Skeletal muscle tissue (tissue), 4 donors: Measurements from ENCODE around the gene MAGI2. TPM values are rescaled to one million over a fixed set of nuclear protein-coding genes. Genes with fewer than 3 reads are reported as not detected.
"Not testable (repeated sequence)": the region's sequence is repeated elsewhere in the genome, so short reads cannot be mapped to it uniquely, and the experiment has no call there.

Experiments
- H3K27ac ChIP-seq: one replicate; pipeline ENCODE4 v1.7.0; 2013; ENCODE audit warnings: mild to moderate bottlenecking, low read depth, low read length, inconsistent platforms
- H3K27me3 ChIP-seq, 3 donors: one replicate each; pipeline ENCODE4 v1.7.0; 2013; ENCODE audit warnings: low read length in 3 of 3; ENCODE audit not compliant: control insufficient read depth in 3 of 3, insufficient read depth in 3 of 3
- H3K36me3 ChIP-seq, 3 donors: one replicate each; pipeline ENCODE4 v1.7.0; 2013; ENCODE audit warnings: low read length in 3 of 3; ENCODE audit not compliant: control insufficient read depth in 3 of 3, insufficient read depth in 3 of 3
- H3K4me1 ChIP-seq, 3 donors: one replicate each; pipeline ENCODE4 v1.7.0; 2013; ENCODE audit warnings: low read length in 3 of 3, mild to moderate bottlenecking in 3 of 3; ENCODE audit not compliant: control insufficient read depth in 3 of 3, insufficient read depth in 3 of 3
- H3K4me3 ChIP-seq, 3 donors: one replicate each; pipeline ENCODE4 v1.7.0; 2013; ENCODE audit warnings: low read length in 3 of 3
- H3K9ac ChIP-seq, 3 donors: one replicate each; pipeline ENCODE4 v1.7.0; 2013; ENCODE audit warnings: low read length in 3 of 3, mild to moderate bottlenecking in 3 of 3, moderate library complexity in 2 of 3, low read depth in 1 of 3
- H3K9me3 ChIP-seq, 3 donors: one replicate each; pipeline ENCODE4 v1.7.0; 2013; ENCODE audit warnings: low read length in 3 of 3; ENCODE audit not compliant: control insufficient read depth in 3 of 3
- total RNA-seq: library from RNA; depleted of rRNA; stranded (reverse); fragments of >200 nt; gene quantifications from one replicate; pipeline ENCODE4 v1.2.3, GENCODE V29; 2014
- donor health status: Osteomylitis.

The MAGI2 gene
- total RNA-seq, 1 donor from 2014 or later = 4.2 TPM

DNA sequence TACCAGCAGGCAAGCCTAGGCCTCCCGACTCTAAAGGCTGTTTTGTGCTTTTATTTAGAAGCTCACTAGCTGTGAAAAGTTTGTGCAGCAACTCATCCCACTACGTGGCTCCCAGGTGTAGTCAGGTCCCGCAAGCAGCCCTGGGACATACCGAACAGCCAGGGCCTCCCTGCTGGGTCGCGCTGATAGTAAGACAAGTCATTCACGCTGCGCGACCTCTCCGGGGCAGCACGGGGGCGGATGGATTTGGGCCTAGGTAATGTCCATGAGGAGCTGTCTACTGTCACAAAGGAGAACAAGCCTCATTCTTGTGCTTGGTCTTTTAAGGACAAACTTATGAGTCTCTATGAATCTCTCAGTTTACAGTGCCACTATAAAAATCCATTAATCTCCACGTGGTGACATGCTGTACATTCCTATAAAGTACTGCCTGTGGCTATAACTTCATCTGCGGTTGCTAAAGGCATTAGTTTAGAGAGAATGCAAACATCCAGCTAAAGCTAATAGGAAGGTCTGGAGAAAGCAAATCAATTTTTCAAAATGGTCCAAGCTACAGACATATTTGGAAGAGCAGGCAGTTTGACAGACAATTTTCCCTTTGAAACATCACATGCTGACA lies 1108.1 kb downstream of the MAGI2 start:
- H3K4me3 ChIP-seq = no peak overlapping the region
- H3K27me3 ChIP-seq = no peaks in the 10 kb centered on the region
- H3K27ac ChIP-seq = no peak overlapping the region
- H3K9ac ChIP-seq = no peak overlapping the region
- no peaks in the 10 kb centered on the region for H3K36me3 ChIP-seq
- H3K4me1 ChIP-seq = no peaks in the 10 kb centered on the region
- H3K9me3 ChIP-seq = no peaks in the 10 kb centered on the region

DNA sequence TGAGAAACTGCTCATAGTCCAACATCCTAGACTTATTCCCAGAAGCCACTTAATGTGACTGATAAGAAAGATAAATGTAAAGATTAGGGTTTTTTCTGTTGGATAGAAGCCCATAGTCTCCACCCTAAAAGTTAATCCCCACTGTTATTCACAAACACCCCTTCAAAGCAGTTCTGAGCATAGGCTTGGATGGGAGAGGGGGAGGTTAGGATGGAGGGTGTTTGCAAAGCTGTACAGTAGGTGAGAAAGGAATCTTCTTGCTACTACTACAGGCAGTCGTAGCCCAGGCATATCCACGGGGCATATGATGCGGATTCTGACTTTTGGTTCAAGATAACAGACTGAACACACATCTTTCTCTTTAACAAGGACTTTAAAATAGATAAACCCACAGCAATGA lies 1119.0 kb downstream of the MAGI2 start:
- no peak overlapping the region for H3K9ac ChIP-seq
- H3K36me3 ChIP-seq = no peaks in the 10 kb centered on the region
- no peak overlapping the region for H3K4me3 ChIP-seq
- H3K27me3 ChIP-seq = no peaks in the 10 kb centered on the region
- no peaks in the 10 kb centered on the region for H3K9me3 ChIP-seq
- H3K27ac ChIP-seq = no peak overlapping the region
- H3K4me1 ChIP-seq = no peaks in the 10 kb centered on the region

DNA sequence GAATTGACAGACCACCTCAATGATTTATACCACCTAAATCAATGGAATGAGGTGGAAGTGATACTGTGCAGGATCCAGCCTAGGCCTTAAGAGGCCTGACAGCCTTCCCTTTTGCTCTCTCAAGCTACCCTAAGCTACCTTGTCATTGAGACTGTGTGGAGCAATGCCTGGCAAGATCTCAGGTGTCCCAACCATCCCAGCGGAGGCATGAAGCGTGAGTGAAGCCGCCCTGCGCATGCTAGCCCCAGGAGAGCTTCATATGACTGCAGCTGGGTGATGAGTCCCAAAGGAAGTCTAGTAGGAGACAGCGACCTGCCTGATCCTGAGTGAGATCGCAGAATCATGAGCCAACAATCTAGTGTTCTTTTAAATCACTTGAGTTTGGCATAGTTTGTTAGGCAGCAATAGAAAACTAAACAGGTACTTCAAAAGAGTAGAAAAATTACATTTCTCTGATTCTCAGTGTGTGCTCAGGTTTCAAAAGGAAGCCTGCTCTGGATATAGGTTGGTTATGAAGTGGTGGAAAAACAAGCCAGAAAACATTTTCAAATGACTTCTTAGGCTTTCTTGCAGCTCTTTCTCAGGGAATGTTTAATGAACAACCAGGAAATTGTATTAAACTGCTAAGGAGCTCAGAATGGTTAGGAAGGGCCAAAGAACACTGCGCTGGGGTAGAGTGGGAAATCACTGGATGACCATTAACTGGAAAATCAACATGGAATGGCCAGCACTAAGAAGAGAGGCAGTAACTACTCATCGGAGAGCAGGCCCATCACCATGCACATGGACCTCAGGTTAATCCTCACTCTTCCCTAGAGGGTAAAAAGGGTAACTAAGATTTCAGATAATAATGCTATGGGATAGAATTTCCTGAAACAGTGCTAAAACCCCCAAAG lies 1119.7 kb downstream of the MAGI2 start:
- Histone ChIP-seq H3K27ac (no peak overlapping the region), H3K4me3 (no peak overlapping the region), H3K4me1 (no peaks in the 10 kb centered on the region), H3K9ac (no peak overlapping the region), H3K27me3 (no peaks in the 10 kb centered on the region), H3K36me3 (no peaks in the 10 kb centered on the region), H3K9me3 (no peaks in the 10 kb centered on the region)

DNA sequence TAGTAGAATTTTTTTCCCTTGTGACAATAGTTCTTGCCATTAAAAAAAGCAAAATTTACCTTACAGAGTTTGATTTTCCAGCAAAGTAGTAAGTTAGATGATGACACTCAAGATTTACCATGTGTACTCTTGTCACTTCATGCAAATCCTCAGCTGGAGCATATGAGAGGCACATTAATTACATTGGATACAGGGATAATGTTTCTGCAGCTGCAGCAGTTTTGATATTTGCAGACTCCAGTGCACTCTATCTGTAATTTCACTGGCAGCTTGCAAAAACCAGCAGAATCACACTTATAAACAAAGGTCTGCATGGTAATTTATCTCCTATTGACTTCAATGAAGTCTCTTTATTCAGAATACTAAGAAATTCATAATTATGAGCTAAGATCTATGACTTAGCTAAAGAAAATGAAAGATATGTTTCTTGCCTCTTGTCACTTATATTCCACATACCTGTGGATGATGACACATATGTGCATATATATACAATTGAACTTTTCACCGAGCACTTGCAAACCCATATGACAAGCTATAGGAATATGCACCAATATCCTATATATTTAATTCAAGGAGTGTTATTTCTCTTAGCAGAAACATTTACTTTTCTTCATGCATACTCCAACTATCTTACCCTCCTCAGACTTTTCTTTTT lies 1124.3 kb downstream of the MAGI2 start:
- H3K4me1 ChIP-seq = peaks cover 0 to 4% (median 0%) of the 10 kb centered on the region in 3 donors
- H3K9ac ChIP-seq = no peak overlapping the region

DNA sequence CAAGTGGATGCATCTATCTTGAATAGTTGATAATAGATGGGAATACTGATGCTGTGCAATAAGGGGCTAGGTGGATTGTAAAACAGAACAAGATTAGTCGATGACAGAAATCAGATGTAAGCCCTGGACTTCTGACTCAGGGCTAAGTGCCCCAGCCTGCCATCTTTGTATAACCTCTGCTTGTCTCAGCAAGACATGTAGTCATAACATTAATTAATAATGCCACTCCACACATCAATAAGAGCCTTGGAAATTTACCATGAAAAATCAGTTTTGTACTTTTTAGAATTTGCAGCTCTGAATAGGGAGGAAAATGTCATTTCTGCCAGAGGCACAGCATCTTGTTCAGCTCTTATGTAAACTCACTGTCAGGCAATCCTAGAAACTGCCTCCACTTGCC lies 1125.7 kb downstream of the MAGI2 start:
- Histone ChIP-seq H3K4me3 (no peak overlapping the region), H3K27me3 (no peaks in the 10 kb centered on the region), H3K36me3 (no peaks in the 10 kb centered on the region), H3K4me1 (peaks cover 0 to 4% (median 0%) of the 10 kb centered on the region in 3 donors), H3K9ac (no peak overlapping the region), H3K27ac (no peak overlapping the region), H3K9me3 (no peaks in the 10 kb centered on the region)

More for the DNA sequence above, 1124.3 kb downstream of the MAGI2 start:
- H3K9me3 ChIP-seq = no peaks in the 10 kb centered on the region
- H3K27me3 ChIP-seq = no peaks in the 10 kb centered on the region
- H3K27ac ChIP-seq = no peak overlapping the region
- H3K36me3 ChIP-seq = no peaks in the 10 kb centered on the region
- no peak overlapping the region for H3K4me3 ChIP-seq

DNA sequence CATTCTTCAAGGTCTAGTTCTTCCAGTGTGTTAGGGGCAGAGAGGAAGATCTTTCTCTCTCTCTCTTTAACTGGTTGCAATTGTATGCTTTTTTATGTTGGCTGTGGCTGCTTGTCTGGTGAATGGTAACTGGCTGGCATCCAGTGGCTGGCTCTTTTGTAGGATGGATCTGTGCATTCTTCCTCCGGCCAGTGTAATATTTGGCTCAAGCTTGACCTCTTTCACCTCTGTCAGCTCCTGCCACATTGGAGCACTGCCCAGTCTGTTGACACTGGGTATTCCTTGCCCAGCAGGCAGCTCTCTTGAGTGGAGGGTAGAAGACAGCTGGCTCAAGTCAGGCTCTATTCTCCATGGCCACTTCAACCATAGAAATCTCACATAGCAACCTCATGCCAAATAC lies 1126.6 kb downstream of the MAGI2 start:
- no peak overlapping the region for H3K27ac ChIP-seq
- no peaks in the 10 kb centered on the region for H3K36me3 ChIP-seq
- no peak overlapping the region for H3K9ac ChIP-seq
- peaks cover 0 to 4% (median 0%) of the 10 kb centered on the region in 3 donors for H3K4me1 ChIP-seq
- no peaks in the 10 kb centered on the region for H3K9me3 ChIP-seq
- H3K27me3 ChIP-seq = no peaks in the 10 kb centered on the region
- H3K4me3 ChIP-seq = no peak overlapping the region

DNA sequence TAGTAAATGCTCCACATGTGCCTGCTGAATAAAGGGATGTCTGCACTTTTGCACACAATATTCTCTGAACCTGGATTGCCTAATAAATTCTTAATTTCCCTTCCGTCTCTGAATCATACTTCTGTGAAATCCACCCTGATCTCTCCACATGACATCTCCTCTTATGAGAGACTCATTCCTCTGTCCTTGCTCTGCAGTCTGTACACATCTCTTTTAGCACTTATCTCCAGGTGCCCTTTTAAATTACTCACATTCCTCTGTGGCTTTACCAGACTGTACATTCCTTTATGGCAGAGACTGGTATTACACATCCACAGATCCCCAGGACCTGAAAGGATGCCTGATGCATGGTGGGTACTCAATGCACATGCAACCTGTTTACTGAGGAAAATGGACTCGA lies 1127.3 kb downstream of the MAGI2 start:
- H3K27me3 ChIP-seq = no peaks in the 10 kb centered on the region
- H3K27ac ChIP-seq = no peak overlapping the region

DNA sequence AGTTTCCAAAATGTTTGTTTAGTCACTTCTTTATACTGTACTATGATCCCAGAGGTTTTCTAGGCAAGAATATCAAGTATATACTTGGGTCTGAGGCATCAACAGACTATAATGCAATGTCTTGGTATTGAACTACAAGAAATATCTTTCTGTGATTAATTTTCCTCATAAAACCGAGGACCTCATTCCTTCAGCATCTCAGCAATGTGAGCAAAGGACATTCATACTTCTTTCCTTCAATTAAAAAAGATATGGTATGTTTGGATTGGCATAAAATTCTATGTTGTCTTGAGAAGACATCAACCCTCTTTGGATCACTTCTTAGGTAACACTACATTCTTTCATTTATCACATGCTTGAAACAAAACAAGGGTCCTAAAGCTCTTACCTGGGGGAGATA lies 1130.3 kb downstream of the MAGI2 start:
- H3K9ac ChIP-seq = no peak overlapping the region
- no peaks in the 10 kb centered on the region for H3K9me3 ChIP-seq
- no peaks in the 10 kb centered on the region for H3K36me3 ChIP-seq
- H3K27ac ChIP-seq = no peak overlapping the region
- no peaks in the 10 kb centered on the region for H3K27me3 ChIP-seq
- H3K4me3 ChIP-seq = no peak overlapping the region
- peaks cover 0 to 4% (median 0%) of the 10 kb centered on the region in 3 donors for H3K4me1 ChIP-seq

More for the DNA sequence above, 1127.3 kb downstream of the MAGI2 start:
- peaks cover 0 to 4% (median 0%) of the 10 kb centered on the region in 3 donors for H3K4me1 ChIP-seq
- H3K4me3 ChIP-seq = no peak overlapping the region
- no peak overlapping the region for H3K9ac ChIP-seq
- no peaks in the 10 kb centered on the region for H3K36me3 ChIP-seq
- H3K9me3 ChIP-seq = no peaks in the 10 kb centered on the region

DNA sequence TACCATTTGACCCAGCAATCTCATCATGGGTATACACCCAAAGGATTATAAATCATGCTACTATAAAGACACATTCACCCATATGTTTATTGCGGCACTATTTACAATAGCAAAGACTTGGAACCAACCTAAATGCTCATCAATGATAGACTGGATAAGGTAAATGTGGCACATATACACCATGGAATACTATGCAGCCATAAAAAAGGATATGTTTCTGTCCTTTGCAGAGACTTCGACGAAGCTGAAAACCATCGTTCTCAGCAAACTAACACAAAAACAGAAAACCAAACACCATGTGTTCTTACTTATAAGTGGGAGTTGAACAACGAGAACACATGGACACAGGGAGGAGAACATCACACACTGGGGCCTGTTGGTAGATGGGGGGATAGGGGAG lies 1131.2 kb downstream of the MAGI2 start:
- H3K27ac ChIP-seq, H3K36me3 ChIP-seq, H3K9me3 ChIP-seq, H3K9ac ChIP-seq, H3K27me3 ChIP-seq, H3K4me3 ChIP-seq, H3K4me1 ChIP-seq: not testable (repeated sequence)

DNA sequence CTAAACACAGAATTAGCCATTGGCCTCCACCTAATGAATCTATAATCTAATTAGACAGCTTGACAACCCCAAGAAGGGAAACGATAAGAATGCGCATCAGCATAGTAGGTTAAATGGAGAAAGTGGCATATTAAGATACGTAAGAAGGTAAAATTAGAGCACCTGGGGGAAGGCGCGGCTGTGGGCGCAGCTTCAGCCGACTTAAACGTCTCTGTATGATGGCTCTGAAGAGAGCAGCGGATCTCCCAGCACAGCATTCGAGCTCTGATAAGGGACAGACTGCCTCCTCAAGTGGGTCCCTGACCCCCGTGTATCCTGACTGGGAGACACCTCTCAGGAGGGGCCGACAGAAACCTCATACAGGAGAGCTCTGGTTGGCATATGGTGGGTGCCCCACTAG lies 1136.1 kb downstream of the MAGI2 start:
- Histone ChIP-seq H3K9me3 (no peaks in the 10 kb centered on the region), H3K27me3 (no peaks in the 10 kb centered on the region), H3K4me3 (no peak overlapping the region), H3K9ac (no peak overlapping the region), H3K27ac (no peak overlapping the region), H3K4me1 (no peaks in the 10 kb centered on the region), H3K36me3 (no peaks in the 10 kb centered on the region)
